HG02759 (cell line): ENCODE results near the gene ASCC1.
"Not testable (repeated sequence)": the region's sequence is repeated elsewhere in the genome, so short reads cannot be mapped to it uniquely, and the experiment has no call there.

Experiments used
- ATAC-seq: cut with Tn5 transposase; IDR thresholded peaks from one replicate; pipeline ENCODE4 v1.9.1; 2021; ENCODE audit warnings: mild to moderate bottlenecking, moderate library complexity; ENCODE audit not compliant: unreplicated experiment

The ASCC1 gene

GRCh38 chr10:72223743-72224101 lies 7.6 kb upstream of the ASCC1 start:
- no peak for ATAC-seq

- ATAC-seq = no peak
Measured at GRCh38 chr10:72221278-72221677, 5.2 kb upstream of the ASCC1 start.

GRCh38 chr10:72220637-72221036 lies 4.6 kb upstream of the ASCC1 start:
- ATAC-seq = no peak

- no peak for ATAC-seq
Measured at GRCh38 chr10:72219235-72219814, 3.2 kb upstream of the ASCC1 start.

GRCh38 chr10:72218726-72219125 lies 2.6 kb upstream of the ASCC1 start:
- ATAC-seq = no peak

- no peak for ATAC-seq
Measured at GRCh38 chr10:72218325-72218724, 2.2 kb upstream of the ASCC1 start.

GRCh38 chr10:72211832-72212231 lies 4.2 kb downstream of the ASCC1 start:
- not testable (repeated sequence) for ATAC-seq

GRCh38 chr10:72211381-72211780 lies 4.7 kb downstream of the ASCC1 start:
- ATAC-seq = not testable (repeated sequence)

GRCh38 chr10:72208526-72208925 lies 7.5 kb downstream of the ASCC1 start:
- not testable (repeated sequence) for ATAC-seq

- no peak for ATAC-seq
Measured at GRCh38 chr10:72206511-72207229, 9.4 kb downstream of the ASCC1 start.

- ATAC-seq = no peak
Measured at GRCh38 chr10:72204724-72205123, 11.4 kb downstream of the ASCC1 start.

- ATAC-seq = no peak
Measured at GRCh38 chr10:72204296-72204695, 11.8 kb downstream of the ASCC1 start.

- ATAC-seq = no peak
Measured at GRCh38 chr10:72201293-72201692, 14.8 kb downstream of the ASCC1 start.

GRCh38 chr10:72200883-72201282 lies 15.2 kb downstream of the ASCC1 start:
- no peak for ATAC-seq

GRCh38 chr10:72194949-72195348 lies 21.1 kb downstream of the ASCC1 start:
- no peak for ATAC-seq

- no peak for ATAC-seq
Measured at GRCh38 chr10:72186982-72187330, 29.1 kb downstream of the ASCC1 start.

- ATAC-seq = no peak
Measured at GRCh38 chr10:72186258-72186981, 29.7 kb downstream of the ASCC1 start.

- no peak for ATAC-seq
Measured at GRCh38 chr10:72184156-72184555, 31.9 kb downstream of the ASCC1 start.

- no peak for ATAC-seq
Measured at GRCh38 chr10:72177454-72177853, 38.6 kb downstream of the ASCC1 start.

- no peak for ATAC-seq
Measured at GRCh38 chr10:72176701-72177100, 39.4 kb downstream of the ASCC1 start.

- no peak for ATAC-seq
Measured at GRCh38 chr10:72175149-72175548, 40.9 kb downstream of the ASCC1 start.

GRCh38 chr10:72174297-72174662 lies 41.8 kb downstream of the ASCC1 start:
- no peak for ATAC-seq
